ENCODE data around the gene ADAM20. TPM values are rescaled to one million over a fixed set of nuclear protein-coding genes. Genes with fewer than 3 reads are reported as not detected.
"Not testable (repeated sequence)": the region's sequence is repeated elsewhere in the genome, so short reads cannot be mapped to it uniquely, and the experiment has no call there.

ADAM20 gene
- total and polyA plus RNA-seq, 2 experiments from 2014 or later = 0.74 TPM; not detected in 1

- no peaks in the 10 kb centered on the region for H3K27me3 ChIP-seq
- no peaks in the 10 kb centered on the region for H3K36me3 ChIP-seq
- no peak overlapping the region for H3K4me3 ChIP-seq
- no peaks in the 10 kb centered on the region for H3K9me3 ChIP-seq (ENCODE audit: low read depth)
- TF ChIP-seq, protein P1, sequence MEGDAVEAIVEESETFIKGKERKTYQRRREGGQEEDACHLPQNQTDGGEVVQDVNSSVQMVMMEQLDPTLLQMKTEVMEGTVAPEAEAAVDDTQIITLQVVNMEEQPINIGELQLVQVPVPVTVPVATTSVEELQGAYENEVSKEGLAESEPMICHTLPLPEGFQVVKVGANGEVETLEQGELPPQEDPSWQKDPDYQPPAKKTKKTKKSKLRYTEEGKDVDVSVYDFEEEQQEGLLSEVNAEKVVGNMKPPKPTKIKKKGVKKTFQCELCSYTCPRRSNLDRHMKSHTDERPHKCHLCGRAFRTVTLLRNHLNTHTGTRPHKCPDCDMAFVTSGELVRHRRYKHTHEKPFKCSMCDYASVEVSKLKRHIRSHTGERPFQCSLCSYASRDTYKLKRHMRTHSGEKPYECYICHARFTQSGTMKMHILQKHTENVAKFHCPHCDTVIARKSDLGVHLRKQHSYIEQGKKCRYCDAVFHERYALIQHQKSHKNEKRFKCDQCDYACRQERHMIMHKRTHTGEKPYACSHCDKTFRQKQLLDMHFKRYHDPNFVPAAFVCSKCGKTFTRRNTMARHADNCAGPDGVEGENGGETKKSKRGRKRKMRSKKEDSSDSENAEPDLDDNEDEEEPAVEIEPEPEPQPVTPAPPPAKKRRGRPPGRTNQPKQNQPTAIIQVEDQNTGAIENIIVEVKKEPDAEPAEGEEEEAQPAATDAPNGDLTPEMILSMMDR (IDR thresholded peaks at IDR 0.05; ENCODE audit: low read depth, low read length) = no peak
- no peak for DNase-seq (ENCODE audit: low read depth in 1 of 2, low spot score in 1 of 2)
- no peak overlapping the region for H3K27ac ChIP-seq
- no peaks in the 10 kb centered on the region for H3K4me1 ChIP-seq (ENCODE audit: low read depth)
These were observed 45.1 kb downstream of the ADAM20 start for GRCh38 chr14:70489579-70490200.

DNA sequence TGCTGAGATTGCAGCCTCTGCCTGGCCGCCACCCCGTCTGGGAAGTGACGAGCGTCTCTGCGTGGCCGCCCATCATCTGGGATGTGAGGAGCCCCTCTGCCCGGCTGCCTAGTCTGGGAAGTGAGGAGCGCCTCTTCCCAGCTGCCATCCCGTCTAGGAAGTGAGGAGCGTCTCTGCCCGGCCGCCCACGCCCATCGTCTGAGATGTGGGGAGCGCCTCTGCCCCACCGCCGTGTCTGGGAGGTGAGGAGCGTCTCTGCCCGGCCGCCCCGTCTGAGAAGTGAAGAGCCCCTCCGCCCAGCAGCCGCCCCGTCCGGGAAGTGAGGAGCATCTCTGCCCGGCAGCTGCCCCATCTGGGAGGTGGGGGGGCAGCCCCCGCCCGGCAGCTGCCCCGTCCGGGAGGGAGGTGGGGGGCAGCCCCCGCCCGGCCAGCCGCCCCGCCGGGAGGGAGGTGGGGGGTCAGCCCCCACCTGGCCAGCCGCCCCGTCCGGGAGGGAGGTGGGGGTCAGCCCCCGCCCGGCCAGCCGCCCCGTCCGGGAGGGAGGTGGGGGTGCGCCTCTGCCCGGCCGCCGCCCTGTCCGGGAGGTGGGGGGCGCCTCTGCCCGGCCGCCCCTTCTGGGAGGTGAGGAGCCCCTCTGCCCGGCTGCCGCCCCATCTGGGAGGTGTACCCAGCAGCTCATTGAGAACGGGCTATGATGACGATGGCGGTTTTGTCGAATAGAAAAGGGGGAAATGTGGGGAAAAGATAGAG is 57.3 kb downstream of the ADAM20 start:
- DNase-seq (ENCODE audit: low read depth in 1 of 2, low spot score in 1 of 2); H3K36me3 ChIP-seq; H3K4me1 ChIP-seq (ENCODE audit: low read depth); H3K27ac ChIP-seq; H3K4me3 ChIP-seq; H3K9me3 ChIP-seq (ENCODE audit: low read depth); H3K27me3 ChIP-seq: not testable (repeated sequence)

DNA sequence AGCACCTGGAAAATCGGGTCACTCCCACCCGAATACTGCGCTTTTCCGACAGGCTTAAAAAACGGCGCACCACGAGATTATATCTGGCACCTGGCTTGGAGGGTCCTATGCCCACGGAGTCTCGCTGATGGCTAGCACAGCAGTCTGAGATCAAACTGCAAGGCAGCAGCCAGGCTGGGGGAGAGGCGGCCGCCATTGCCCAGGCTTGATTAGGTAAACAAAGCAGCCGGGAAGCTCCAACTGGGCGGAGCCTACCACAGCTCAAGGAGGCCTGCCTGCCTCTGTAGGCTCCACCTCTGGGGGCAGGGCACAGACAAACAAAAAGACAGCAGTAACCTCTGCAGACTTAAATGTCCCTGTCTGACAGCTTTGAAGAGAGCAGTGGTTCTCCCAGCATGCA is 59.3 kb downstream of the ADAM20 start:
- H3K27me3 ChIP-seq; H3K9me3 ChIP-seq (ENCODE audit: low read depth); H3K4me3 ChIP-seq; H3K4me1 ChIP-seq (ENCODE audit: low read depth); H3K36me3 ChIP-seq; H3K27ac ChIP-seq; DNase-seq (ENCODE audit: low read depth in 1 of 2, low spot score in 1 of 2): not testable (repeated sequence)

DNA sequence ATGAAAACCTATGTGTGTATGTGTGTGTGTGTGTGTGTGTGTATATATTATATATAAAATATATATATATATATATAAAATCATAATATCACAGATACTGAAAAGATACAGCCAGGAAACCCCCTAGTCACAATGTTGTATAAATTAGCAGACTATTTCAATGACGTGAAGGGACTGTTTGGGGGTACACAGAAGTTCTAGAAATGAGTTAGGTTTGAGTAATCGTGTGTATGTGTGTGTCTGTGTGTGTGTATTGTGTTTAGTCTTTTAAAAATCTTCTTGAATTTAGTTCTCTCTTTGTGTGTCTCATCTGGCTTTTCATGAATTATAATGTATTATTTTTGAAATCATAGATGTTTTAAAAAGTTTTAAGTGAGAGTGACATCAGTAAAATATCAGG is 61.0 kb downstream of the ADAM20 start:
- Histone ChIP-seq H3K4me3 (no peak overlapping the region), H3K4me1 (ENCODE audit: low read depth) (no peaks in the 10 kb centered on the region), H3K9me3 (ENCODE audit: low read depth) (no peaks in the 10 kb centered on the region), H3K27me3 (no peaks in the 10 kb centered on the region), H3K36me3 (no peaks in the 10 kb centered on the region), H3K27ac (no peak overlapping the region)
- DNase-seq (ENCODE audit: low read depth in 1 of 2, low spot score in 1 of 2) = no peak
- TF ChIP-seq, protein P1 (IDR thresholded peaks at IDR 0.05; ENCODE audit: low read depth, low read length) = no peak

Other genes starting within 250 kb of the ADAM20 start
- 27.3 and 30.4 TPM in 2 replicates for gene COX16, start 175.3 kb downstream of the ADAM20 start, total RNA-seq
- gene COX16, start 175.3 kb downstream of the ADAM20 start, polyA plus RNA-seq = 77.3 and 101 TPM in 2 replicates
- 19.2 and 20.0 TPM in 2 replicates for gene SYNJ2BP, start 117.9 kb downstream of the ADAM20 start, total RNA-seq
- 39.3 and 46.8 TPM in 2 replicates for gene SYNJ2BP, start 117.9 kb downstream of the ADAM20 start, polyA plus RNA-seq
- gene ADAM21, start 82.8 kb downstream of the ADAM20 start, total RNA-seq = 0.07 TPM in 1 of 2 replicates, not detected in the other
- gene ADAM21, start 82.8 kb downstream of the ADAM20 start, polyA plus RNA-seq = not detected in 2 replicates
- 19.8 and 26.5 TPM in 2 replicates for gene MED6, start 65.7 kb upstream of the ADAM20 start, total RNA-seq
- 42.8 and 50.1 TPM in 2 replicates for gene MED6, start 65.7 kb upstream of the ADAM20 start, polyA plus RNA-seq
- 1.3 and 2.0 TPM in 2 replicates for gene TTC9, start 106.9 kb upstream of the ADAM20 start, total RNA-seq
- 1.1 and 1.3 TPM in 2 replicates for gene TTC9, start 106.9 kb upstream of the ADAM20 start, polyA plus RNA-seq